ENCODE measurements around the gene BAG5. TPM values are rescaled to one million over a fixed set of nuclear protein-coding genes. Genes with fewer than 3 reads are reported as not detected.

Gene BAG5
- total RNA-seq, 1 experiment from 2014 or later, result 28.9 TPM

DNA sequence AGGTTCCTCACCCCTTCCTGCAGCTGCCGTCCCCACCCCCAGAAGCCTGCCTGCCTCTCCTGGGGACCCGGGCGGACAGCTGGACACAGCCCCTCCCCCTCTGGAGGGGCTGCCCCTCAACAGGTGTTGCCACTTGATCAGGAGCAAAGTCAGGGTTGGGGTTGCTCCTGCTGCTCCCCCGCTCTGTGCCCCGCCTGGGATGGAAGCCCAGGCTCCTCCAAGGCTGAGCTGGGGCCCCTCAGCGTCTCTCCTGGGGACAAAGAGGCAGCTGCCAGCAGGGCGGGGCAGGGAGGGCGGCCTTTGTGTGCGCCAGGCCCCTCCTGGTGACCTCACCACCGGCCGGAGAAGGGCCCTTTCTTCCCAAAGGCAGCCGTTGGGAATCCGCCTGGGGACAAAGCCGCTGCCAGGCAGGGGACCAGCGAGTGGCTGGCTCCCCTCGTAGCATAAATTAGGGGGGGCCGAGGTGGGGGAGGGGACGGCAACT is 19.8 kb downstream of the BAG5 start:
- Mint-ChIP-seq H3K36me3 (ENCODE audit: insufficient read depth, unreplicated experiment) (peaks cover 11% of the 10 kb centered on the region), H3K9me3 (ENCODE audit: unreplicated experiment) (no peaks in the 10 kb centered on the region), H3K27ac (ENCODE audit: unreplicated experiment) (no peak overlapping the region), H3K4me1 (ENCODE audit: low read depth, unreplicated experiment) (no peaks in the 10 kb centered on the region), H3K4me3 (ENCODE audit: unreplicated experiment) (no peak overlapping the region), H3K27me3 (ENCODE audit: insufficient read depth, unreplicated experiment) (no peaks in the 10 kb centered on the region)
- POLR2A ChIA-PET, result no interaction called here
- Histone ChIP-seq H3K36me3 (ENCODE audit: control insufficient read depth, insufficient read depth, low read length) (no peaks in the 10 kb centered on the region), H3K4me3 (ENCODE audit: low read depth, low read length) (no peak overlapping the region), H3K9me3 (no peaks in the 10 kb centered on the region), H3K27me3 (replicated peaks; ENCODE audit: control insufficient read depth, insufficient read depth, low read length) (no peaks in the 10 kb centered on the region), H3K4me1 (peaks cover 6% of the 10 kb centered on the region)
- BruUV-seq (replicated peaks), result no TSS peak
- TF ChIP-seq, protein P1, sequence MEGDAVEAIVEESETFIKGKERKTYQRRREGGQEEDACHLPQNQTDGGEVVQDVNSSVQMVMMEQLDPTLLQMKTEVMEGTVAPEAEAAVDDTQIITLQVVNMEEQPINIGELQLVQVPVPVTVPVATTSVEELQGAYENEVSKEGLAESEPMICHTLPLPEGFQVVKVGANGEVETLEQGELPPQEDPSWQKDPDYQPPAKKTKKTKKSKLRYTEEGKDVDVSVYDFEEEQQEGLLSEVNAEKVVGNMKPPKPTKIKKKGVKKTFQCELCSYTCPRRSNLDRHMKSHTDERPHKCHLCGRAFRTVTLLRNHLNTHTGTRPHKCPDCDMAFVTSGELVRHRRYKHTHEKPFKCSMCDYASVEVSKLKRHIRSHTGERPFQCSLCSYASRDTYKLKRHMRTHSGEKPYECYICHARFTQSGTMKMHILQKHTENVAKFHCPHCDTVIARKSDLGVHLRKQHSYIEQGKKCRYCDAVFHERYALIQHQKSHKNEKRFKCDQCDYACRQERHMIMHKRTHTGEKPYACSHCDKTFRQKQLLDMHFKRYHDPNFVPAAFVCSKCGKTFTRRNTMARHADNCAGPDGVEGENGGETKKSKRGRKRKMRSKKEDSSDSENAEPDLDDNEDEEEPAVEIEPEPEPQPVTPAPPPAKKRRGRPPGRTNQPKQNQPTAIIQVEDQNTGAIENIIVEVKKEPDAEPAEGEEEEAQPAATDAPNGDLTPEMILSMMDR (IDR thresholded peaks at IDR 0.05; ENCODE audit: insufficient read depth in 1 of 2, low read depth in 1 of 2, low read length in 1 of 2, severe bottlenecking in 1 of 2, unreplicated experiment in 1 of 2), result no peak
- intact Hi-C loops (cut with micrococcal nuclease; ENCODE audit: unreplicated experiment), result no loop called here
- no peak for DNase-seq
- CTCF ChIA-PET, result interaction anchor here (2.7 kb wide), 1 partner anchor 24 kb away, joined by 13 read pairs; no protein-coding TSS in a partner anchor

DNA sequence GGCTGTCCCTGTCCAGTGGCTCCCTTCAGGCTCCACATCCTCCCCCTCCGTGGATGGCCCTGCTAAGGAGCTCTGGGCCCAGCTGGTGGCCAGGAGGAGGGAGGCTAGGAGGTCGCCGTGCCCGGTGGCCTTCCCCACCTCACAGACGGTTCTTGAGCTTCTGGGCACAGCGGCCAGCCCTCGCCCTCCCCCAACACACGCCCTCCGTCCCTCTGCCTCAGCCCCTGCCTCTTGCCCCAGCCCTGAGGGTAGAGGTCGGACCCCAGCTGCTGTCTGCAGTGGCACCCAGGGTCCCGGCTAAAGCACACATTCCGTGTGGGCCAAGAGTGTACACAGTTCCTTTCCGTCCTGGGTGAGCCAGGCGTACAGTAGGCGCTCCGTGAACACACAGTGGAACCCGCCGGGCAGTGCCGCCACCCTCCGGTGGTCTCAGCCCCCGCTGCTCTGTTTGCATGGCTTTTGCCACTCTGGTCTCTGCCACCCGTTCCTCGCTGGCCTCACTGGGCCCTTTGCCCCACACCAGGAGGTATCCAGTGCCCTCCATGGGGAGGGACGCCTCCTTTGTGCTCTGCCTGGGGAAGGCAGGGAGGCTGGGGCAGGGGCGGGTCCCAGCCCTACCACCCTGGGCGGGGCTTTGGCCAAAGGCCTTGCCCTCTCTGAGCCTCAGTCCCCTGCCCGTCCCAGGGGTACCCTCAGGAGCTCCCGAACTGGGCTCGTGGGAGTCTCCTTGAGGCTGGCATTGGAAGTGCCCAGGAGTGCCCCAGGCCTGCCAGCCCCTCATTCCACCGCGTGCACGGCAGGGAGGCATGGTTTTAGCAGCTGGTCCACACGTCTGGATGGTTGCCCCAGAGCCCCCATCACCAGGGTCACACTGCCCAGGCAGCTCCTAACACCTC is 20.5 kb downstream of the BAG5 start:
- intact Hi-C loops (cut with micrococcal nuclease; ENCODE audit: unreplicated experiment), result no loop called here
- H3K4me1 Mint-ChIP-seq (ENCODE audit: low read depth, unreplicated experiment), result no peaks in the 10 kb centered on the region
- no peak overlapping the region for H3K27ac Mint-ChIP-seq (ENCODE audit: unreplicated experiment)
- no peak for DNase-seq
- H3K9me3 ChIP-seq, result no peaks in the 10 kb centered on the region
- POLR2A ChIA-PET, result no interaction called here
- H3K27me3 Mint-ChIP-seq (ENCODE audit: insufficient read depth, unreplicated experiment), result no peaks in the 10 kb centered on the region
- no peak overlapping the region for H3K4me3 Mint-ChIP-seq (ENCODE audit: unreplicated experiment)
- BruUV-seq (replicated peaks), result no TSS peak
- H3K36me3 Mint-ChIP-seq (ENCODE audit: insufficient read depth, unreplicated experiment), result peaks cover 14% of the 10 kb centered on the region
- H3K4me1 ChIP-seq, result peaks cover 6% of the 10 kb centered on the region
- H3K36me3 ChIP-seq (ENCODE audit: control insufficient read depth, insufficient read depth, low read length), result no peaks in the 10 kb centered on the region
- no peaks in the 10 kb centered on the region for H3K27me3 ChIP-seq (replicated peaks; ENCODE audit: control insufficient read depth, insufficient read depth, low read length)
- H3K4me3 ChIP-seq (ENCODE audit: low read depth, low read length), result no peak overlapping the region
- CTCF ChIA-PET, result interaction anchor here (2.7 kb wide), 1 partner anchor 23 kb away, joined by 13 read pairs; no protein-coding TSS in a partner anchor
- TF ChIP-seq, protein P1 (IDR thresholded peaks at IDR 0.05; ENCODE audit: insufficient read depth in 1 of 2, low read depth in 1 of 2, low read length in 1 of 2, severe bottlenecking in 1 of 2, unreplicated experiment in 1 of 2), result no peak
- H3K9me3 Mint-ChIP-seq (ENCODE audit: unreplicated experiment), result no peaks in the 10 kb centered on the region

DNA sequence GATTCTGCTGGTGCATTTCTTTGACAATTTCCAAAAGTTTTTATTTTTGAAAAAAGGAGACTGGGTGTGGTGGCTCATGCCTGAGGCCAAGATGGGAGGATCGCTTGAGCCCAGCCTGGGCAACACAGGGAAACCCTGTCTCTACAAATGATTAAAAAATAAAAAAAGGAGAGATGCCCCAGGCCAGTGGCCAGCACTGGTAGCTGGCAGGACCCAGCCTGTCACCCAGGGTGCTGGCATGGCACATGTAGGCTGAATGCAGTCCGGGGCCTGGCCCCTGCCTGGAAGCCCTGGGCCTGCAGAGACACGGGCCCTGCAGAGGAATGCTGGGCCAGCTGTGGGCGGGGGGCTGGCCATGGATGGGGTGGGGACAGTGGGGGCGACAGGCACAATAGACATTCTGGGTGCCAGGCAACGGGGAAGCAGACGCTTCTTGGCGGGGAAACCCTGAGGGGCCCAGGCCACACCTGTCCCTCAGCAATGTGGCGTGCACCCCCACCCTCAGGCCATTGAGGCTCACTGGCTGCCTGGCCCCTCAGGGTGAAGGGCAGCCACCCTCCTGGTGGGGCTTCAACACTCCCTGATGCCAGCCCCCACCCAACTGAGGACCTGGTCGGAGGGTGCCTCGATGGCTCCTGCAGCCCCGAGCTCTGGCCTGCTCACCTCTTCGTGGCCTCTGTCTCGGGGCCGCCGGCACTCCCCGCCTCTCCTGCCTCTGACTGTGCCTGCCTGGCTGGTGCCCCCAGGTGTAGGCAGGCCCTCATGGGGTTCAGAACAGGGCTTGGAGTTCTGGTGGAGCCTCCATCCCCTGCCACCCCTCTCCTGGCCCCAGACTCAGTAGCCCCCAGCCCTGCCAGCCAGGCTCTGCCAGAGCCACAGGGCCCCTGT is 21.4 kb downstream of the BAG5 start:
- Mint-ChIP-seq H3K4me3 (ENCODE audit: unreplicated experiment) (no peak overlapping the region), H3K27me3 (ENCODE audit: insufficient read depth, unreplicated experiment) (no peaks in the 10 kb centered on the region), H3K9me3 (ENCODE audit: unreplicated experiment) (no peaks in the 10 kb centered on the region), H3K4me1 (ENCODE audit: low read depth, unreplicated experiment) (no peaks in the 10 kb centered on the region), H3K36me3 (ENCODE audit: insufficient read depth, unreplicated experiment) (peaks cover 16% of the 10 kb centered on the region), H3K27ac (ENCODE audit: unreplicated experiment) (peak overlapping the region; percentile 42)
- ChIA-PET CTCF (interaction anchor here (1.6 kb wide), 1 partner anchor 22 kb away, joined by 9 read pairs; no protein-coding TSS in a partner anchor), POLR2A (no interaction called here)
- Histone ChIP-seq H3K27me3 (replicated peaks; ENCODE audit: control insufficient read depth, insufficient read depth, low read length) (no peaks in the 10 kb centered on the region), H3K36me3 (ENCODE audit: control insufficient read depth, insufficient read depth, low read length) (no peaks in the 10 kb centered on the region), H3K9me3 (no peaks in the 10 kb centered on the region), H3K4me3 (ENCODE audit: low read depth, low read length) (no peak overlapping the region), H3K4me1 (peaks cover 6% of the 10 kb centered on the region)
- TF ChIP-seq, protein P1 (IDR thresholded peaks at IDR 0.05; ENCODE audit: insufficient read depth in 1 of 2, low read depth in 1 of 2, low read length in 1 of 2, severe bottlenecking in 1 of 2, unreplicated experiment in 1 of 2), result no peak
- no peak for DNase-seq
- no TSS peak for BruUV-seq (replicated peaks)
- intact Hi-C loops (cut with micrococcal nuclease; ENCODE audit: unreplicated experiment), result no loop called here

All from Caco-2 (cell line).